ENCODE measurements around the gene NUP188. TPM values are rescaled to one million over a fixed set of nuclear protein-coding genes. Genes with fewer than 3 reads are reported as not detected.
A peak's percentile ranks its signal among the peaks of the same experiment; 100 is the strongest.

NUP188 gene
- total RNA-seq, 1 donor from 2014 or later: 66.7 TPM

GRCh38 chr9:129026442-129027223 is 79.1 kb downstream of the NUP188 start:
- peak overlapping the region; percentile 63 for H3K4me3 ChIP-seq
- H3K27ac ChIP-seq: no peak overlapping the region

DNA sequence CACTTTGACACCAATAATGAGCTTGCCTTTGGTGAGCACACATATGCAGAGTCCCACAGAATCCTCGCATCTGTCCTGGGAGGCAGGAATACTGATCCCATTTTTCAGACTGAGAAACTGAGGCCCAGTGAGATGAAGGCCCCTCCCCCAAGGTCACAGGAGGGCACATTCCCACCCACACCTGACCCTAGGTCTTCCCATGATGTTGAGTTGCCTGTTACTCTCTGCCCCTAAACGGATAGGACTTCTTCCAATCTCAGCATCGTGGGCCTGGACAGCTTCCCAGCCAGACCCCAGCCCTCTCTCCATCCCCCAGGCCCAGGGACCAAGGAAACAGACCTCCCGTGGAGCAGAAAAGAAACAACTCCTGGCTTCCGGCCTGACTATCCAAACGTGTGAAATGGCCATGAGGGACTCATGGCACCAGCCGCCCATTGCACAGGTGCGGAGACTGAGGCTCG is 79.8 kb downstream of the NUP188 start:
- peaks cover 50% of the 10 kb centered on the region for H4K20me1 ChIP-seq (ENCODE audit: low read depth)
- H3K4me1 ChIP-seq: peaks cover 18% of the 10 kb centered on the region
- H3K4me3 Mint-ChIP-seq: peak overlapping the region; percentile 92
- H3K27me3 Mint-ChIP-seq (ENCODE audit: insufficient read depth, low read depth): peaks cover 11% of the 10 kb centered on the region
- peak overlapping the region; percentile 10 for H3K9ac ChIP-seq
- H3K36me3 Mint-ChIP-seq: peaks cover 3% of the 10 kb centered on the region
- peak overlapping the region; percentile 76 for H3K4me2 ChIP-seq
- H3K36me3 ChIP-seq: no peaks in the 10 kb centered on the region
- no peak overlapping the region for H3K27ac Mint-ChIP-seq
- no peak overlapping the region for H3K27ac ChIP-seq
- no peaks in the 10 kb centered on the region for H3K9me3 Mint-ChIP-seq
- TF ChIP-seq EZH2 (IDR thresholded peaks at IDR 0.05) (no peak), EZH2phosphoT487 (IDR thresholded peaks at IDR 0.05) (no peak), CTCF (IDR thresholded peaks at IDR 0.05) (no peak)
- no peak overlapping the region for H2AFZ ChIP-seq (replicated peaks)
- H3K27me3 ChIP-seq: no peaks in the 10 kb centered on the region
- no peaks in the 10 kb centered on the region for H3K9me3 ChIP-seq (ENCODE audit: low read depth)
- peaks cover 8% of the 10 kb centered on the region for H3F3A ChIP-seq (ENCODE audit: low read depth)
- peaks cover 52% of the 10 kb centered on the region for H3K79me2 ChIP-seq (ENCODE audit: low read depth)
- DNase-seq (ENCODE audit: low spot score): no peak
- H3K4me1 Mint-ChIP-seq: peaks cover 45% of the 10 kb centered on the region
- H3K4me3 ChIP-seq: peak overlapping the region; percentile 63

More at GRCh38 chr9:129026442-129027223, 79.1 kb downstream of the NUP188 start:
- Histone ChIP-seq H3K4me2 (peak overlapping the region; percentile 76), H4K20me1 (ENCODE audit: low read depth) (peaks cover 54% of the 10 kb centered on the region), H3K79me2 (ENCODE audit: low read depth) (peaks cover 55% of the 10 kb centered on the region), H3K9ac (peak overlapping the region; percentile 30), H3K27me3 (no peaks in the 10 kb centered on the region), H3K9me3 (ENCODE audit: low read depth) (no peaks in the 10 kb centered on the region), H3K36me3 (no peaks in the 10 kb centered on the region), H3F3A (ENCODE audit: low read depth) (peaks cover 5% of the 10 kb centered on the region), H3K4me1 (peaks cover 18% of the 10 kb centered on the region), H2AFZ (replicated peaks) (no peak overlapping the region)
- H3K9me3 Mint-ChIP-seq: no peaks in the 10 kb centered on the region
- H3K27ac Mint-ChIP-seq: no peak overlapping the region
- DNase-seq (ENCODE audit: low spot score): peak; percentile 82
- peak overlapping the region; percentile 92 for H3K4me3 Mint-ChIP-seq
- no peak for TF ChIP-seq EZH2 (IDR thresholded peaks at IDR 0.05)
- TF ChIP-seq EZH2phosphoT487 (IDR thresholded peaks at IDR 0.05): no peak
- TF ChIP-seq CTCF (IDR thresholded peaks at IDR 0.05): no peak
- peaks cover 11% of the 10 kb centered on the region for H3K27me3 Mint-ChIP-seq (ENCODE audit: insufficient read depth, low read depth)
- peaks cover 49% of the 10 kb centered on the region for H3K4me1 Mint-ChIP-seq
- H3K36me3 Mint-ChIP-seq: peaks cover 7% of the 10 kb centered on the region

DNA sequence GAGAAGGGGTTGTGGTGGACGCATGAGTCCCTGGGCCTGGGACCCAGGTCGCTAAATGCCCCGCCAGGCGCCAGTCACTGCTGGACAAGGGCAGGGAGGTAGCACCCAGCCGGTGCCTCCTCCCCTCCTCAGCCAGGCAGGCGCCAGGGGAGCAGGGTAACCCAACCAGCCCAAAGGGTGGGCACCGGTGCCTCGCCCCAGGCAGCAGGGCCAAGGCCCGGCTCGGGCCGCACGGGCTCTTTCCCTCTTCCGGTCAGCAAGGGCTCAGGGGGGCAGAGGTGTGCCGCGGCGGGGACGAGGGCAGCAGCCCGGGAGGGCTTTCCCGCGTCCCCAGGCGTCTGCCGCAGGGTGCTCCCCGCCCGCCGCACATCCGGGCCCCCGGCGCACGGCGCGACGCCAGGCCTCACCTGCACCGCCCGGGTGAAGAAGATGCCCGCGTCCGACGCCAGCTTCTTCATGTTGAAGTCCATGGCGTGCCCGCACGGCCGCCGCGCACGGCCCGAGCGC is 80.2 kb downstream of the NUP188 start:
- Mint-ChIP-seq H3K4me3 (peak overlapping the region; percentile 92), H3K36me3 (peaks cover 3% of the 10 kb centered on the region), H3K27me3 (ENCODE audit: insufficient read depth, low read depth) (peaks cover 11% of the 10 kb centered on the region), H3K4me1 (peaks cover 41% of the 10 kb centered on the region), H3K27ac (no peak overlapping the region), H3K9me3 (no peaks in the 10 kb centered on the region)
- peak overlapping the region; percentile 76 for H3K4me2 ChIP-seq
- DNase-seq (ENCODE audit: low spot score): no peak
- H3K36me3 ChIP-seq: no peaks in the 10 kb centered on the region
- H3F3A ChIP-seq (ENCODE audit: low read depth): peaks cover 8% of the 10 kb centered on the region
- H3K27me3 ChIP-seq: no peaks in the 10 kb centered on the region
- peaks cover 45% of the 10 kb centered on the region for H4K20me1 ChIP-seq (ENCODE audit: low read depth)
- peaks cover 18% of the 10 kb centered on the region for H3K4me1 ChIP-seq
- no peak overlapping the region for H2AFZ ChIP-seq (replicated peaks)
- H3K79me2 ChIP-seq (ENCODE audit: low read depth): peaks cover 47% of the 10 kb centered on the region
- no peak for TF ChIP-seq CTCF (IDR thresholded peaks at IDR 0.05)
- no peak for TF ChIP-seq EZH2phosphoT487 (IDR thresholded peaks at IDR 0.05)
- TF ChIP-seq EZH2 (IDR thresholded peaks at IDR 0.05): no peak
- H3K9me3 ChIP-seq (ENCODE audit: low read depth): no peaks in the 10 kb centered on the region
- H3K9ac ChIP-seq: peak overlapping the region; percentile 10
- H3K27ac ChIP-seq: no peak overlapping the region
- H3K4me3 ChIP-seq: peak overlapping the region; percentile 63
